ENCODE data around the gene VIPR2.

GRCh38 chr7:159160450-159160849 lies 15.8 kb upstream of the VIPR2 start:
- TF ChIP-seq ZBTB26 (CRISPR knock-in tag; IDR thresholded peaks at IDR 0.05; ENCODE audit: borderline replicate concordance) (no peak), CTCF (CRISPR knock-in tag; IDR thresholded peaks at IDR 0.05) (no peak), FOXK2 (IDR thresholded peaks at IDR 0.05) (no peak), KDM2A (CRISPR knock-in tag; IDR thresholded peaks at IDR 0.05; ENCODE audit: borderline replicate concordance, low read depth) (no peak), PATZ1 (CRISPR knock-in tag; IDR thresholded peaks at IDR 0.05) (no peak), ZNF501 (CRISPR knock-in tag; IDR thresholded peaks at IDR 0.05) (no peak), EZH2 (conservative IDR thresholded peaks at IDR 0.05; ENCODE audit: low read depth, low read length) (no peak), HMG20B (CRISPR knock-in tag; conservative IDR thresholded peaks at IDR 0.05) (no peak), ZNF530 (CRISPR knock-in tag; IDR thresholded peaks at IDR 0.05; ENCODE audit: low read depth) (no peak), ZNF253 (CRISPR knock-in tag; IDR thresholded peaks at IDR 0.05; ENCODE audit: borderline replicate concordance) (no peak), EP300 (IDR thresholded peaks at IDR 0.05; ENCODE audit: low read depth in 2 of 2, low read length in 2 of 2) (no peak), EP300 (CRISPR knock-in tag; IDR thresholded peaks at IDR 0.05; ENCODE audit: borderline replicate concordance) (no peak), JUNB (CRISPR knock-in tag; IDR thresholded peaks at IDR 0.05; ENCODE audit: borderline replicate concordance) (no peak), HNRNPK (IDR thresholded peaks at IDR 0.05; ENCODE audit: low read depth, low read length, poor library complexity, severe bottlenecking) (no peak)
